Fibroblast of skin of left biceps (primary cell): ENCODE results near the gene VIPAS39.

Source experiments
- DNase-seq, 2 experiments: peaks; one replicate each; pipeline ENCODE4 v3.0.0-alpha.2; 2013; ENCODE audit warnings: low read depth in 2 of 2

Gene VIPAS39

DNA sequence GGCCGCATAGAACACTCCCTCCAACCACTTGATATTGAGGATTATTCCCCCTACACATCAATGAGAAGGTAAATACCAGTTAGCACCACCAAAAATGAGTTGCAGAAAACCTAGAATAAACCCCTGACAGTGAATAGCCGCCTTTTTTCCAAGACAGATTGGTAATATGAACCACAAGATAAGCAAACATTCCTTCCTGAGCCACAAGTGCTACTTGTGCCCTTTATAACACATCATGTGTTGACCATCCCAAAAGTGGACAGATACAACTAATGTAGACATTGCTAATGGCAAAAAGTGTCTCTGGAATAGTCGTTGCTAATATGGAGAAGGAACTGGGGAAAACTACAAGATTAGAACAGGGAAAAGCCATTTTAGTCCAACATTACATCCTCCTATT is 51.3 kb downstream of the VIPAS39 start:
- DNase-seq = no peak

DNA sequence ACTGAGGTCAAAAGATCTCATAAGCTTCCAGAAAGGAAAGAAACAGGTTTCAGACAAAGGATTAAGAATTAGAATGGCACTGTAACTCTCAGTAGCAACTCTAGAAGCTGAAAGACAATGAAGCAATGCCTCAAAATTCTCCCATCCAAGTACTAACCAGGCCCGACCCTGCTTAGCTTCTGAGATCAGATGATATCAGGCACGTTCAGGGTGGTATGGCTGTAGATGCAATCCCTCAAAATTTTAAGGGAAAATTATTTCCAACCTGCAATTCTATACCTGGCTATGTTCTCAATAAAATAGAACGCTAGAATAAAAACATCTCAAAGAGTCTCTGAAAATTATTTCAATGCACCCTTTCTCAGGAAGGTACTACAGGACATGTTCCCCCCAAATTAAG is 53.6 kb downstream of the VIPAS39 start:
- DNase-seq = no peak

DNA sequence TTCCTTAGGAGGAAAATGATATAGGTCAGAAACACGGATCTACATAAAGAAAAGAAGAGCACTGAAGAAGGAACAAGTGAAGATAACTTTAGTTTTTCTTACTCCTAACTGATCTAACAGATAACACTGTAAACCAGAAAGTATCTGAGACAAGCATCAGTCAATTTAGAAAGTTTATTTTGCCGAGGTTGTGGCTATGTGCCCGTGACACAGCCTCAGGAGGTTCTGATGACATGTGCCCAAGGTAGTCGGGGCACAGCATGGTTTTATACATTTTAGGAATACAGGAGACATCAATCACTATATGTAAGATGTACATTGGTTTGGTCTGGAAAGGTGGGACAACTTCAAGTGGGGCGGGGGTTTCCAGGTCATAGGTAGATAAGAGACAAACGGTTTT is 57.2 kb downstream of the VIPAS39 start:
- DNase-seq = no peak

DNA sequence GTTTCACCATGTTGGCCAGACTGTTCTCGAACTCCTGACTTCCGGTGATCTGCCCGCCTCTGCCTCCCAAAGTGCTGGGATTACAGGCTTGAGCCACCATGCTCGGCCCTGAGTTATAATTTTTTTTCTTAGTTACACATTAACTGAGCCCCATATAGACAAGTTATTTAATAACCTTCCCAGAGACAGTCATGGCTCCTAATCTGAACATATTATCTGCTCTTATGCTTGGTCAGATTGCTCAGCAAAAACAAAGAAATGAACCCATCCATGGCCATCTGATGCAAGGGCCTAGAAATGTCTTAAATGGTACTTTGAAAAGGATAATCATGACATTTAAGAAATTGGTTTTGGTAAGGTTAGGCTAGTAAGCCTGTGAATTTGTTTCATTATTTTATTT is 67.2 kb downstream of the VIPAS39 start:
- DNase-seq = no peak

DNA sequence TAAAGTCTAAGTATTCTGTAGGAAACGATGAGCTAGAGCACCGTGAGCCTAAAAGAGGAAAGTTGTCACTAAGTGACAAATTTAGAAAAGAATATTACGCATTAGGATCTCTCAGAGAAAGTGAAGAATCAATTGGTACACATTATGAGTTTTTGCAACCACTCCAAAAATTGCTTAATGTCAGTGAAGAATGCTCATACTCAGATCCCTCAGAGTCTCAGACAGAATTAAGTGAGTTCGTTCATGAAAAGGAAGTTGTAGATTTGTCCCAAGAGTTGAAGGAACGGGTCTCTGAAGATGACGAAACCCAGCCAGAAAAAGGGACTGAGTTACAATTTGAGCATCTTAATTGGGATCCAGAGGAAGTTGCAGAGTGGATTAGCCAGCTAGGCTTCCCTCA is 78.7 kb downstream of the VIPAS39 start:
- no peak for DNase-seq

DNA sequence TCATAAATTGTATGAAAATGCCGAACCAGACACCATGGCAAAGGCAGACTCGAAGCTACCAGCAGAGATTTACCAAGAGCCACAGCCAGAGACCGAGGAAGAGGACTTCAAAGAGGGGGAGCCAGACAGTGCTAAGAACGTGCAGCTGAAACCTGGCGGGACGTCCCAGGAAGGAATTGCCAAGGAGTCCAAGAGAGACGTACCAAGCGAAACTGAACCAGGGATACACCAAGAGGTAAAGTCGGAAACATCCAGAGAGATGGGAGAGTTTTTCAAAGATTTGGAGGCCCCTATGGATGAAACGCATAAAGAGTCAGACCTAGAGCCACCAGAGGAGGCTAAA is 79.9 kb downstream of the VIPAS39 start:
- no peak for DNase-seq

DNA sequence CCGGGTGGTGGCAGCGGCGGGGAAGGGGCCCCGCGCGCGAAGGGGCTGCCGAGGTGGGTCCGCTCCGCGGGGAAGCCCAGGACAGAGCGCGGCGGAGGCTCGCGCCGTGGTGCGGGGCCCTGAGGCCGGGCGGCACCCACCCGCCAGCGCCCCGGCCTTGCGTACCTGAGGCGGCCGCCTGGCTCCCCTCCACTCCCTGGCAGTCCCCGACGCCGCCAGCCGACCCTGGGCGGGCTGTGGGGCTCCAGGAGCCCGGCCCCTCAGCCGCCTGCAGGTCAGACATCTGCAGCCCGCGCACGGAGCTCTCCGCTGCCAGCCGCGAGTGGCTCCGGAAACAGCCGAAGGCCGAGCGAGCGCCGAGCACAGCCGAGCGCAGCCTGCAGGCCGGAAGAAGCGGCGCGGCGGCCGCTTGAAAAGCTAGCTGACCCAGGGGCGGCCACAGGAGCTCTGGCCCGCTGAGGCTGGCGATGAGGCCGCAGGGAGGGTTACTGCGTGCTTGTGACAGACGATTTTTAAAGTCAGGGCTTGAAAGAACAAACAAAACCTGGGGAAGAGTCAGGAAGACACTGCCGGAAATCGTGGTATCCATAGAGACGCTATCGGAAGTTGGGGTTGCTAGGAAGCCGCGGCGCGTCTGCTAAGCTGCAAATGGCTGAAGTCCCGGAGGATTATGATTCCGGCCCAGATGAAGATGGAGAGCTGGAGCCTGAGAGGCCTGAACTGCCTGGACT is 80.5 kb downstream of the VIPAS39 start, which contains the start of the genes SAMD15 and TMED8:
Gene SAMD15 (plus strand): TSS at position 609 of the 731 bp plus-strand sequence. CDS start 40 bp downstream, at position 649.
Gene TMED8 (minus strand): TSS at position 324 of the 731 bp plus-strand sequence. CDS start 41 bp downstream, at position 283.
- DNase-seq = peak; percentile 33 to 45
